NCI-H524 (cell line): ENCODE data around the gene PTCD2.
"Not testable (repeated sequence)": the region's sequence is repeated elsewhere in the genome, so short reads cannot be mapped to it uniquely, and the experiment has no call there.

ENCODE experiments used
- DNase-seq, 2 experiments: peaks; one replicate each; lab custom pipeline; 2025; lab: John Stamatoyannopoulos, UW

The PTCD2 gene

GRCh38 chr5:72379936-72380335, 59.8 kb downstream of the PTCD2 start:
- DNase-seq, result no peak

- no peak for DNase-seq
Measured at GRCh38 chr5:72380492-72381274, 60.5 kb downstream of the PTCD2 start.

- peak in 1 of 2 experiments; percentile 19 for DNase-seq
Measured at GRCh38 chr5:72383280-72383679, 63.1 kb downstream of the PTCD2 start.

GRCh38 chr5:72383726-72384125, 63.6 kb downstream of the PTCD2 start:
- DNase-seq, result no peak

GRCh38 chr5:72386639-72387038, 66.5 kb downstream of the PTCD2 start:
- DNase-seq, result no peak

- no peak for DNase-seq
Measured at GRCh38 chr5:72387985-72388384, 67.8 kb downstream of the PTCD2 start.

GRCh38 chr5:72388646-72389045, 68.5 kb downstream of the PTCD2 start:
- no peak for DNase-seq

- DNase-seq, result no peak
Measured at GRCh38 chr5:72390836-72391235, 70.7 kb downstream of the PTCD2 start.

- peak; percentile 72 to 92 for DNase-seq
Measured at GRCh38 chr5:72392326-72392733, 72.2 kb downstream of the PTCD2 start.

GRCh38 chr5:72393052-72393451, 72.9 kb downstream of the PTCD2 start:
- no peak for DNase-seq

GRCh38 chr5:72394688-72395087, 74.5 kb downstream of the PTCD2 start:
- DNase-seq, result no peak

- DNase-seq, result no peak
Measured at GRCh38 chr5:72397836-72398235, 77.7 kb downstream of the PTCD2 start.

GRCh38 chr5:72400950-72401349, 80.8 kb downstream of the PTCD2 start:
- DNase-seq, result no peak

- DNase-seq, result no peak
Measured at GRCh38 chr5:72402381-72402890, 82.3 kb downstream of the PTCD2 start.

- DNase-seq, result no peak
Measured at GRCh38 chr5:72402959-72403628, 82.9 kb downstream of the PTCD2 start.

GRCh38 chr5:72404771-72405170, 84.6 kb downstream of the PTCD2 start:
- not testable (repeated sequence) for DNase-seq

- DNase-seq, result no peak
Measured at GRCh38 chr5:72407078-72407477, 86.9 kb downstream of the PTCD2 start.

- no peak for DNase-seq
Measured at GRCh38 chr5:72407541-72407940, 87.4 kb downstream of the PTCD2 start.

- DNase-seq, result no peak
Measured at GRCh38 chr5:72408127-72408526, 88.0 kb downstream of the PTCD2 start.

GRCh38 chr5:72408603-72409002, 88.4 kb downstream of the PTCD2 start:
- DNase-seq, result no peak

GRCh38 chr5:72410688-72411295, 90.6 kb downstream of the PTCD2 start:
- DNase-seq, result no peak

GRCh38 chr5:72412283-72413055, 92.3 kb downstream of the PTCD2 start:
- DNase-seq, result no peak
